NB4 (cell line): ENCODE measurements around the gene MMEL1.

Experiments
- DNase-seq: peaks from one replicate; pipeline ENCODE4 v3.0.0; 2010; ENCODE audit warnings: low read depth
- H3K4me3 ChIP-seq: one replicate; pipeline ENCODE4 v1.5.1; 2011; ENCODE audit warnings: mild to moderate bottlenecking, low read depth, low read length, moderate library complexity
- CTCF ChIP-seq: IDR thresholded peaks from one replicate; pipeline ENCODE4 v1.5.1; 2012; ENCODE audit warnings: low read depth, low read length
- MYC ChIP-seq: IDR thresholded peaks from 2 replicates; pipeline ENCODE4 v1.6.1; 2011; ENCODE audit warnings: low read depth, low read length
- POLR2A ChIP-seq: IDR thresholded peaks from 2 replicates; pipeline ENCODE4 v1.6.1; 2011; ENCODE audit warnings: mild to moderate bottlenecking; ENCODE audit not compliant: insufficient read length; ENCODE audit errors: extremely low read depth
- TF ChIP-seq, protein P1 (sequence below): IDR thresholded peaks from 2 replicates; pipeline ENCODE4 v1.6.1; 2011; ENCODE audit warnings: low read depth, low read length

The MMEL1 gene

DNA sequence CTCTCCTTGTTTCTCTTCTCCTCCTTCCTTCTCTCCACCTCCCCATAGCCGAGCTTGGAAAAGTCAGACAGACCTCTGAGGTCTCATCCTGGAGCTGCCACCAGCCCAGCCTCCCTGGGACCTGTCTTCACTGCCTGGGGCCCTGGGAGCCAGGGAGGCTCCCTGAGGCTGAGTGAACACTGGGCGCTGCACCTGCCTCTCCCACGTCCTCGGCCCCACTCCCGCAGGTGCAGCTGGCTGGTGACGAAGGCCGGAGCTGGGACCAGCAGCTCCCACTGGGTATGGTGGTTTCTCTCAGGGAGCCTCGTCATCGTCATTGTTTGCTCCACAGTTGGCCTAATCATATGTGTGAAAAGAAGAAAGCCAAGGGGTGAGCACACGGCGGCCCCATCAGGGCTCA, 71.4 kb downstream of the MMEL1 start:
- DNase-seq = no peak
- no peak for TF ChIP-seq POLR2A
- TF ChIP-seq, protein P1, sequence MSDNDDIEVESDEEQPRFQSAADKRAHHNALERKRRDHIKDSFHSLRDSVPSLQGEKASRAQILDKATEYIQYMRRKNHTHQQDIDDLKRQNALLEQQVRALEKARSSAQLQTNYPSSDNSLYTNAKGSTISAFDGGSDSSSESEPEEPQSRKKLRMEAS = no peak
- no peak for TF ChIP-seq CTCF
- no peak for TF ChIP-seq MYC
- H3K4me3 ChIP-seq = no peak overlapping the region

DNA sequence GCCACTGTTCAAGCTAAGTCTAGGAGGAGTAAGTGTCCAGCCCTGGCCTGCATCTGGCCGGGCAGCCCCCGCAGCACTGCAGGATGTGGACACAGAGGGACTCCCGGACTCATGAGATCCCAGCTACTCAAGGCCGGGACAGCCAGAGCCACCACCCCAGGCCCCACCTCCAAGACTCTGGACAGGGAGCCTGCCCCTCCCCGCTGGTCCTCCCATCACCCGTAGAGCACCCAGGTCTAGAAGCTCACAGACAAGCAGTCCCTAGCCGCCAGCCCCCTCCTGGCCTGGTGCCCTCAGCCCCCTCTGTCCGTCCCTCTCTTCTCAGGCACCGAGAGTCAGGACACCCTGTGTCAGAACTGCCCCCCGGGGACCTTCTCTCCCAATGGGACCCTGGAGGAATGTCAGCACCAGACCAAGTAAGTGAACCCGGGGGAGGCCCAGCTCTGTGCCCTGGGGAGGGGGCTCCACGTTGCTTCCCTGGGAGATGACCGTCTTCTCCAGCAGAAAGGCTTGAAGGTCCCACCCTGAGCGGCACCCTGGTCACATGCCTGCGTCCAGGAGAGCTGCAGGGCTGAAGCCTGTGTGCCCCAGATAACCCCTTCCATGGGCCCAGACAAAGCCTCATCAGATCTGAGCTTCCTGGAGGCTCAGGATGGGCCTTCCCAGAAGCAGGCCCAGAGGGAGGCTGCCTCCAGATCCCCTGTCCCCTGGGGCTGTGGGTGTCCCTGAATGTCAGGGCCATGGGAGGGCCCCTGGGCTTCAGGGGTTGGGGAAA, 72.3 kb downstream of the MMEL1 start:
- no peak for TF ChIP-seq CTCF
- TF ChIP-seq, protein P1 = no peak
- TF ChIP-seq MYC = no peak
- no peak for TF ChIP-seq POLR2A
- DNase-seq = no peak
- no peak overlapping the region for H3K4me3 ChIP-seq

GRCh38 chr1:2559509-2560298, 73.1 kb downstream of the MMEL1 start:
- DNase-seq = no peak
- TF ChIP-seq CTCF (no peak), POLR2A (no peak), MYC (no peak)
- TF ChIP-seq, protein P1 = no peak
- H3K4me3 ChIP-seq = no peak overlapping the region

DNA sequence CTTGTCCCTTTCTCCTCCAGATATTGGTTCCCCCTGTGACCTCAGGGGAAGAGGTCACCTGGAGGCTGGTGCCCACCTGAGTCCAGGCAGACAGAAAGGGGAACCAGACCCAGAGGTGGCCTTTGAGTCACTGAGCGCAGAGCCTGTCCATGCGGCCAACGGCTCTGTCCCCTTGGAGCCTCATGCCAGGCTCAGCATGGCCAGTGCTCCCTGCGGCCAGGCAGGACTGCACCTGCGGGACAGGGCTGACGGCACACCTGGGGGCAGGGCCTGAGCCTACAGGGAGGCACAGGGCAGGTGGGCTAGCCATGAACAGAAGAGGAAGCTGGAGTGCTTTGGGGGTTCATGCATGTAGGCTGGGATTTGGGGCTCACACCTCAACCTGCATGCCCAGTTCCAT, 74.0 kb downstream of the MMEL1 start:
- DNase-seq = no peak
- no peak overlapping the region for H3K4me3 ChIP-seq

DNA sequence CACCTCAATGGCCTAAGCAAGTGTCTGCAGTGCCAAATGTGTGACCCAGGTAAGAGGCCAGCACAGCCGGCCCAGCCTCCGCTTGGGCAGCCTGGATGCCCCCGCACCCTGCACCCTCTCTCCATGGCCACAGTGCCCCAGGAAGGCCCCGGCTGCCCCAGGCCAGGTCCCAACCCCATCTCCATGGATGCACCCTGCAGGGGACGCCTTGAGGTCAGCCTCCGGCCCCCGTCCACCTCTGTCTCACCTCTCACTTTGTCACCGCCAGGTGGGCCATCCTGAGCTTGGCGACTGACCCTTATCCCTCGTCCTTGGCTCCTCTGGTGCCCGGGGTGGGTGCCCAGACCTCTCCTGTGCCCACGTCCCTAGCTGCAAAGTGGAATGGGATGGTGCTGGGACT, 74.4 kb downstream of the MMEL1 start:
- no peak overlapping the region for H3K4me3 ChIP-seq
- no peak for DNase-seq
- no peak for TF ChIP-seq MYC
- no peak for TF ChIP-seq POLR2A
- TF ChIP-seq CTCF = no peak
- TF ChIP-seq, protein P1 = no peak

More for the DNA sequence above, 74.0 kb downstream of the MMEL1 start:
- TF ChIP-seq POLR2A = no peak
- TF ChIP-seq MYC = no peak
- no peak for TF ChIP-seq CTCF
